ENCODE results near the gene AOC1. TPM values are rescaled to one million over a fixed set of nuclear protein-coding genes. Genes with fewer than 3 reads are reported as not detected.

The AOC1 gene
- polyA plus RNA-seq, 4 donors: 72.7 to 325 (median 173) TPM

DNA sequence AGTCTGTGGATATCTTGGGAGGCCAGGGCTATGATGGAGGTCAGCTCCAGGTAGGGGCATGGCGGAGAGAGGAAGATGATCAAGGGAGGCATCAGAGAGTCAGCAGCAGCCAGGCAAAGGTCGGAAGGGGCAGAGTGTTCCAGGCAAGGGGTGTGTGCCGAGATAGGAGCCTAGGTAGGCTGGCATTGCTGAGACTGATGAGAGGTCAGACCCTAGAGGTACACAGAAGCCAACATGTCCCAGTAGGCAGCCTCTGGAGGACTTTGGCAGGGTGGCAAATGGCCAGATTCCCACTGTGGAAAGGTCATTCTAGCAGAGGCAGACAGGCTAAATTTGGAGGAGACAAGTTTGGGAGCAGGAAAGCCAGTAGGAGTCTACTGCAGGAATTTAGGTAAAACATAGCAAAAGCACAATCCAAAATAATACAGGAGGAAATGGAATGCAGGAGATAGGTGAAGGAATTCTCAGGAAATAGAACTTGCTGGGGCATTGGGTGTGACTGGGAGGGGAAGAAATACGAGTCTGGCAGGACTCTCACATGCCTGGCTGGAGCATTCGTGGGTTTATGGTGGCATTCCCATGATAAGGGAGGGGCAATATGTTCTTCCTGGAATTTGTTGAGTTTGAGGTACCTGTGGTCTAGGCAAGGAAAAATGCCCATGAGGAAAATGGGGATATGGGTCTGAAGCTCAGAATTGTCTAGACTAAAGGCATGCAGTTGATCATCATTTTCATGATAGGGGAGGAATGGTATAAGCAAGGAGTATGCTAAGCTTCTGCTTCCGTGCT, 26.1 kb upstream of the AOC1 start:
- DNase-seq (peak; percentile 74 to 97), FAIRE-seq (no peak)
- WGBS, 3 donors: 17 to 51% (median 23%) methylated on average over 6 of the region's 6 CpGs
- no peak overlapping the region for H3K4me3 ChIP-seq (ENCODE audit: low read depth in 1 of 3, low read length in 3 of 3)
- no peaks in the 10 kb centered on the region for H3K36me3 ChIP-seq (ENCODE audit: control insufficient read depth in 3 of 3, insufficient read depth in 2 of 3, low read depth in 1 of 3, low read length in 3 of 3)
- H3K9me3 ChIP-seq (ENCODE audit: control insufficient read depth in 2 of 2, insufficient read depth in 1 of 2, low read depth in 1 of 2, low read length in 1 of 2): no peaks in the 10 kb centered on the region
- peak overlapping the region; percentile 59 to 83 (median 80) for H3K27ac ChIP-seq (ENCODE audit: low read depth in 1 of 3, low read length in 2 of 3)
- H3K27me3 ChIP-seq (ENCODE audit: control insufficient read depth in 3 of 3, insufficient read depth in 3 of 3, low read length in 3 of 3): no peaks in the 10 kb centered on the region
- H3K4me1 ChIP-seq (ENCODE audit: control insufficient read depth in 3 of 3, insufficient read depth in 2 of 3, low read depth in 1 of 3, low read length in 2 of 3): peaks cover 0 to 11% (median 8%) of the 10 kb centered on the region in 3 donors

DNA sequence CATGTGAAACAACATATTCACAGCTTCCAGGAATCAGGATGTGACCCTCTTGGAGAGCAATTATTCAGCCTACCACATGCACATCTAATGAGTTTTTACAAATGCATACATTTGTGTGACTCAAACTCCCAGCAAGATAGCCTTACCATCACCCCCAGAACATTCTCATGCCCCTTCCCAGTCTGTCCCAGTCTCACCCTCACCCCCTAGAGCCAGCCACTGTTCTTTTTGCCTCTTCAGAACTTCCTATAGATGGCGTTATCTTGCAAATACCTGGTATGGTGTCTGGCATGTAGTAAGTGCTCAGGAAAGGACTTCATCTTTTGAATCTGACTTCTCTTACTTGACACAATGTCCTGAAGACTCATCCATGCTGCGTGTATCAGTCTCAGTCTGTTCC, 23.9 kb upstream of the AOC1 start:
- Histone ChIP-seq H3K4me3 (ENCODE audit: low read depth in 1 of 3, low read length in 3 of 3) (no peak overlapping the region), H3K27me3 (ENCODE audit: control insufficient read depth in 3 of 3, insufficient read depth in 3 of 3, low read length in 3 of 3) (no peaks in the 10 kb centered on the region), H3K9me3 (ENCODE audit: control insufficient read depth in 2 of 2, insufficient read depth in 1 of 2, low read depth in 1 of 2, low read length in 1 of 2) (no peaks in the 10 kb centered on the region), H3K4me1 (ENCODE audit: control insufficient read depth in 3 of 3, insufficient read depth in 2 of 3, low read depth in 1 of 3, low read length in 2 of 3) (peaks cover 0 to 14% (median 12%) of the 10 kb centered on the region in 3 donors), H3K27ac (ENCODE audit: low read depth in 1 of 3, low read length in 2 of 3) (no peak overlapping the region), H3K36me3 (ENCODE audit: control insufficient read depth in 3 of 3, insufficient read depth in 2 of 3, low read depth in 1 of 3, low read length in 3 of 3) (no peaks in the 10 kb centered on the region)
- FAIRE-seq (no peak), DNase-seq (no peak)
- 79 to 95% (median 80%) methylated on average over 2 of the region's 2 CpGs for WGBS, 3 donors

DNA sequence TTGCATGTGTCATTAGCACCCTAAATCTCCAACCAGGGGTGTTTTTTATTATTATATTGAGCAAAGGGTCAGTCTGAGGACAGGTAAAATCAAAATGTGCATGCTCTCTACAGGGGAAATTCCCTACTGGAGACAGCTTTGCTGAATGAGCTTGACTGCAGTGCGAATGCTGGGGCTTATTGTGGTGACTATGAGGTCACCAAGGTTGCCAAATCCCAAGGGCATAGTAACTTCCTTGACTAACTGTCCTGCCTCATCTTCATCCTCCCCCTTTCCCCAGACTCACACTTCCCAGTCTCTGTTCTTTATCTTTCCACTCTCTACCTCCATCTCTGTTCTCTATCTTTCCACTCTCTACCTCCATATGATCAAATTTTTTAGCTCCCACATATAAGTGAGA, 22.9 kb upstream of the AOC1 start:
- no peak overlapping the region for H3K4me3 ChIP-seq (ENCODE audit: low read depth in 1 of 3, low read length in 3 of 3)
- no peaks in the 10 kb centered on the region for H3K9me3 ChIP-seq (ENCODE audit: control insufficient read depth in 2 of 2, insufficient read depth in 1 of 2, low read depth in 1 of 2, low read length in 1 of 2)
- H3K27ac ChIP-seq (ENCODE audit: low read depth in 1 of 3, low read length in 2 of 3): no peak overlapping the region
- no peaks in the 10 kb centered on the region for H3K36me3 ChIP-seq (ENCODE audit: control insufficient read depth in 3 of 3, insufficient read depth in 2 of 3, low read depth in 1 of 3, low read length in 3 of 3)
- no peak for DNase-seq
- WGBS, 3 donors: 63 to 75% (median 67%) methylated on average over 1 of the region's 1 CpG
- no peak for FAIRE-seq
- H3K4me1 ChIP-seq (ENCODE audit: control insufficient read depth in 3 of 3, insufficient read depth in 2 of 3, low read depth in 1 of 3, low read length in 2 of 3): peaks cover 0 to 14% (median 12%) of the 10 kb centered on the region in 3 donors
- H3K27me3 ChIP-seq (ENCODE audit: control insufficient read depth in 3 of 3, insufficient read depth in 3 of 3, low read length in 3 of 3): no peaks in the 10 kb centered on the region

DNA sequence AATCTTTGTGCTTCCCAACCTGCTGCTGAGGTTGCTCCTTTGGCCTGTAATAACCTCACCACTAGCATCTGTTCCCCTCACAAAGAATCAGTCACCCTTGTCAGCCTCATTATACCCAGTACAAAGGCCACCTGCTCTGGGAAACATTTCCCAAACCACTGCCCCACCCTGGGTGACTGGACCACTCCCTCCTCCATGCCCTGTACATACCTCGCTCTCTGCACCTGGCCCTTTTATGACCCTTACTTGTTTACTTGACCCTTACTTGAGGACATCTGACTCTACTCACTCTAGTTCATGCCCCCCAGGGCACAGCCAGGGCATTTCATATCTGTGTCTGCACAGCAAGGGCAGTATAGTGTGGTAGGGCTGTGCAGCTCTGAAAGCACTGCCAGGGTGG, 21.4 kb upstream of the AOC1 start:
- FAIRE-seq: no peak
- WGBS, 3 donors: 6 to 60% (median 53%) methylated on average over 1 of the region's 1 CpG

DNA sequence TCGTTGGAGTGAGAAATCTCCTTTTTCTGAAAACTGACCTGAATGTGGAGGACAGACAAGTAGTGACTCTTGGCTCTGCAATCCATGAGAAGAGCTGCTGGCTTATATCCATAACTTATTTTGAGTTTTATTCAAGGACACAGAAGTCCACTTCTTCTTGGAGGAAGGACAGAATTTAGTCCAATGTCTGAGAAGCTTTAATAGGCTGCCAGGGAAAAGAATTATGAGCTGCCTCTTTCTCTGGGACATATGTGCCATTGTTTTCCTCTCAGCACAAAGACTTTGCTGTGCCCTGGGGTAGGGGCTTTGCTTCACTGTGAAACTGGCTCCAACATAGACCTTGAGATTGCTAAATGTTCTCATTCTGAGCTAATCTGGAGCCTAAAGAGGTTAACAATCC, 20.5 kb upstream of the AOC1 start:
- Histone ChIP-seq H3K27me3 (ENCODE audit: control insufficient read depth in 3 of 3, insufficient read depth in 3 of 3, low read length in 3 of 3) (no peaks in the 10 kb centered on the region), H3K36me3 (ENCODE audit: control insufficient read depth in 3 of 3, insufficient read depth in 2 of 3, low read depth in 1 of 3, low read length in 3 of 3) (no peaks in the 10 kb centered on the region), H3K27ac (ENCODE audit: low read depth in 1 of 3, low read length in 2 of 3) (no peak overlapping the region), H3K4me3 (ENCODE audit: low read depth in 1 of 3, low read length in 3 of 3) (no peak overlapping the region), H3K4me1 (ENCODE audit: control insufficient read depth in 3 of 3, insufficient read depth in 2 of 3, low read depth in 1 of 3, low read length in 2 of 3) (peaks cover 0 to 10% (median 4%) of the 10 kb centered on the region in 3 donors), H3K9me3 (ENCODE audit: control insufficient read depth in 2 of 2, insufficient read depth in 1 of 2, low read depth in 1 of 2, low read length in 1 of 2) (no peaks in the 10 kb centered on the region)
- 65 to 79% (median 65%) methylated on average over 1 of the region's 1 CpG for WGBS, 3 donors
- DNase-seq (no peak), FAIRE-seq (no peak)

More for the DNA sequence above, 21.4 kb upstream of the AOC1 start:
- peak; percentile 88 to 98 for DNase-seq
- H3K9me3 ChIP-seq (ENCODE audit: control insufficient read depth in 2 of 2, insufficient read depth in 1 of 2, low read depth in 1 of 2, low read length in 1 of 2): no peaks in the 10 kb centered on the region
- H3K27me3 ChIP-seq (ENCODE audit: control insufficient read depth in 3 of 3, insufficient read depth in 3 of 3, low read length in 3 of 3): no peaks in the 10 kb centered on the region
- peaks cover 0 to 10% (median 8%) of the 10 kb centered on the region in 3 donors for H3K4me1 ChIP-seq (ENCODE audit: control insufficient read depth in 3 of 3, insufficient read depth in 2 of 3, low read depth in 1 of 3, low read length in 2 of 3)
- H3K4me3 ChIP-seq (ENCODE audit: low read depth in 1 of 3, low read length in 3 of 3): no peak overlapping the region
- H3K27ac ChIP-seq (ENCODE audit: low read depth in 1 of 3, low read length in 2 of 3): peak overlapping the region in 2 of 3 donors; percentile 3 to 43
- H3K36me3 ChIP-seq (ENCODE audit: control insufficient read depth in 3 of 3, insufficient read depth in 2 of 3, low read depth in 1 of 3, low read length in 3 of 3): no peaks in the 10 kb centered on the region

DNA sequence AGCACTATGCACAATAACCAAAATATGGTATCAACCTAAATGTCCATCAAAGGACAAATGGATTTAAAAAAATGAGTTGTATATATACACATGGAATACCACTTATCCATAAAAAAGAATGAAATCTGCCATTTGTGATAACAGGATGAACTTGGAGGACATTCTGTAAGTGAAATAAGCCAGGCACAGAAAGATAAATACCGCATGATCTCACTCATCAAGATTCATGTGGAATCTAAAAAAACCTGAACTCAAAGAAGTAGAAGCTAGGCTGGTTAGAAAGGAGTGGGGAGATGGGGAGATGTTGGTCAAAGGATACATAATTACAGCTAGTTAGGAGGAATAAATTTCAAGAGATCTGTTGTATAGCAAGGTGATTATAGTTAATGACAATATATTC, 17.3 kb upstream of the AOC1 start:
- Histone ChIP-seq H3K27ac (ENCODE audit: low read depth in 1 of 3, low read length in 2 of 3) (no peak overlapping the region), H3K4me1 (ENCODE audit: control insufficient read depth in 3 of 3, insufficient read depth in 2 of 3, low read depth in 1 of 3, low read length in 2 of 3) (peaks cover 0 to 12% (median 4%) of the 10 kb centered on the region in 3 donors), H3K36me3 (ENCODE audit: control insufficient read depth in 3 of 3, insufficient read depth in 2 of 3, low read depth in 1 of 3, low read length in 3 of 3) (no peaks in the 10 kb centered on the region), H3K27me3 (ENCODE audit: control insufficient read depth in 3 of 3, insufficient read depth in 3 of 3, low read length in 3 of 3) (no peaks in the 10 kb centered on the region), H3K9me3 (ENCODE audit: control insufficient read depth in 2 of 2, insufficient read depth in 1 of 2, low read depth in 1 of 2, low read length in 1 of 2) (no peaks in the 10 kb centered on the region), H3K4me3 (ENCODE audit: low read depth in 1 of 3, low read length in 3 of 3) (no peak overlapping the region)
- WGBS, 3 donors: 86 to 96% (median 93%) methylated on average over 1 of the region's 1 CpG
- no peak for DNase-seq
- no peak for FAIRE-seq

DNA sequence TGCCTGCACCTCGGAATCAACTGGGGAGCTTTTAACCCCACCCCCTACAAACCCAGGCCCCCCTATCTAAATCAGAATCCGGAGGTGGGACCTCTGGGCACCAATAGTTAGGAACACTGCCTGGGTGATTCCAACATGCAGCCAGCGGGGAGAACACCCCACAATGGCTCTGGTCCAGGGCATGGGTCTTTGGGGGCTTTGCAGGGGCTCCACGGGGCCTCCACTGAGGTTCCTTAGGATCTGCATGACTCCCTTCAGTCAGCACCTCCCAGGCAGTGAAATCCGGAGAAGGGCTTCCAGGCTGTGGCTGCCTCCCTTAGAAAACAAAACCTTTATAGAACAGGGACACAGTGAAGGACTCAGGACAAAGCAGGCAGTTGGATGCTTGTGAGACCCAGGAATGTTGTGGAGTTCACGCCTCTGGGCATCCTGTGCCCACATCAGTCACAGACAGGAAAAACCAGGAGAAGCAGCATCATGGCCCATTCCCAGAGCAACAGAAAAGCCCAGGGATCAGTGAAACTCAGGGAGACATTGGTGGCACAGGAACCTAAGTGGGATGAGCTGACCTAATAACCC, 16.5 kb upstream of the AOC1 start:
- Histone ChIP-seq H3K9me3 (ENCODE audit: control insufficient read depth in 2 of 2, insufficient read depth in 1 of 2, low read depth in 1 of 2, low read length in 1 of 2) (no peaks in the 10 kb centered on the region), H3K27ac (ENCODE audit: low read depth in 1 of 3, low read length in 2 of 3) (no peak overlapping the region), H3K4me1 (ENCODE audit: control insufficient read depth in 3 of 3, insufficient read depth in 2 of 3, low read depth in 1 of 3, low read length in 2 of 3) (peaks cover 0 to 15% (median 4%) of the 10 kb centered on the region in 3 donors), H3K27me3 (ENCODE audit: control insufficient read depth in 3 of 3, insufficient read depth in 3 of 3, low read length in 3 of 3) (no peaks in the 10 kb centered on the region), H3K4me3 (ENCODE audit: low read depth in 1 of 3, low read length in 3 of 3) (no peak overlapping the region), H3K36me3 (ENCODE audit: control insufficient read depth in 3 of 3, insufficient read depth in 2 of 3, low read depth in 1 of 3, low read length in 3 of 3) (no peaks in the 10 kb centered on the region)
- 74 to 83% (median 75%) methylated on average over 6 of the region's 6 CpGs for WGBS, 3 donors
- FAIRE-seq (no peak), DNase-seq (no peak)

DNA sequence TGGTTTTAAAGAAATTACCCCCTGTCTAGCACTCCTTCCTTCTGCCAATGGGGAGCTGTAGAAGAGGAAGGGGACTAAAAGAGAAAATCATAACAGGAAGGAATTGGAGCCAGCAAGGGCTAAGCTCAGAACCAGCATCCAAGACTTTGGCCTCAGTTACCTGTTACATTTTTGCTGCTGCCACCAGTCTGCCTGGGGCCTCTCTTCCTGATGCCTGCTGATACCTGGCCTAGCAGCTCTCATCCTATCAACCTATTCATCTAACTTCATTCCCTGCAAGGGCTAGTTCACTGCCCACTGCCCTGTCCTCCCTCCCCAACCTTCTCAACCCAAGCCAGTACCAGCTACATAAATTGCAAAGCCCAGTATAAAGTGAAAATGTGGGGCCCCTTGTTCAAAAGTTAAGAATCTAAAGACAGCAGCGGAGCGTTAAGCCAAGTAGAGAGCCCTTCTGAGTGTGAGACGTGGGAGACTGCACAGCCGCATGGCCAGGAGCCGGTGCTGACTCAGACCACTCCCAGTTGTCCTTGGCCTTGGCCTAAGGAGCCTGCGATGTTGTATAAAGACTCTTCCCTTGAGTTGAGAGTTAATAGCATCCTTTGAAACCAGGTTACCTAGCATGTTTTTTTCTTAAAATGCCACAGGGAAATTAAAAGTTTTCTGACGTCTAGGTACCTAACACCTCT, 13.2 kb upstream of the AOC1 start:
- Histone ChIP-seq H3K4me3 (ENCODE audit: low read depth in 1 of 3, low read length in 3 of 3) (no peak overlapping the region), H3K36me3 (ENCODE audit: control insufficient read depth in 3 of 3, insufficient read depth in 2 of 3, low read depth in 1 of 3, low read length in 3 of 3) (no peaks in the 10 kb centered on the region), H3K4me1 (ENCODE audit: control insufficient read depth in 3 of 3, insufficient read depth in 2 of 3, low read depth in 1 of 3, low read length in 2 of 3) (peaks cover 0 to 11% (median 0%) of the 10 kb centered on the region in 3 donors), H3K9me3 (ENCODE audit: control insufficient read depth in 2 of 2, insufficient read depth in 1 of 2, low read depth in 1 of 2, low read length in 1 of 2) (peaks cover 0 to 10% of the 10 kb centered on the region in 2 donors), H3K27me3 (ENCODE audit: control insufficient read depth in 3 of 3, insufficient read depth in 3 of 3, low read length in 3 of 3) (no peaks in the 10 kb centered on the region), H3K27ac (ENCODE audit: low read depth in 1 of 3, low read length in 2 of 3) (no peak overlapping the region)
- 76 to 87% (median 77%) methylated on average over 7 of the region's 7 CpGs for WGBS, 3 donors
- no peak for FAIRE-seq
- DNase-seq: no peak
